SH-SY5Y (cell line): ENCODE measurements around the gene ZDHHC14.
A peak's percentile ranks its signal among the peaks of the same experiment; 100 is the strongest.

Experiments used
- GATA2 ChIP-seq: IDR thresholded peaks from 2 replicates; pipeline ENCODE4 v1.6.1; 2011; ENCODE audit warnings: mild to moderate bottlenecking, low read depth, low read length
- GATA3 ChIP-seq: IDR thresholded peaks from 2 replicates; pipeline ENCODE4 v1.6.1; 2011; ENCODE audit warnings: low read depth, mild to moderate bottlenecking, low read length, moderate library complexity

ZDHHC14 gene

DNA sequence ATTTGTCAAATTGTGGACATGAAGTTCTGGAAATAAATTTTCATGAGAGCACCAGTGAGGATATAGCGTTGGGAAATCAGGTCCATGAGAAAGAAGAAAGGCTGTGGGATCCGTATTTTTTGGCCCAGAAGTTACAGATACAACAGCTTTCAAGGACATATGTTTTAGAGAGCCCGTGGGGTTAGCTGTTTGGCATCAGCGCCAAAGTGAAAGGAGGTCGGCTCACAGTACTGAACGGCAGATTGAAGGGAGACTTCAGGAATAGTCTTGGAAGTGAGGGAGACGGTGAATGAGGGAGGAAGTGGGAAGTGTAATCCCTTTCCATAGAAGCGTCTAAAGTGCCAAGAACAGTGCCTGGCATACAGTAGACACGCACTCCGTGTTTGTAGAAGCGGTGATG, 31.8 kb downstream of the ZDHHC14 start:
- TF ChIP-seq GATA2 (no peak), GATA3 (no peak)

- no peak for TF ChIP-seq GATA2
- TF ChIP-seq GATA3: no peak
Measured at GRCh38 chr6:157420497-157420896, 39.5 kb downstream of the ZDHHC14 start.

- no peak for TF ChIP-seq GATA3
- TF ChIP-seq GATA2: no peak
Measured at GRCh38 chr6:157424491-157425020, 43.6 kb downstream of the ZDHHC14 start.

- no peak for TF ChIP-seq GATA2
- TF ChIP-seq GATA3: no peak
Measured at GRCh38 chr6:157427969-157428368, 47.0 kb downstream of the ZDHHC14 start.

GRCh38 chr6:157428427-157429202, 47.6 kb downstream of the ZDHHC14 start:
- TF ChIP-seq GATA3 (no peak), GATA2 (no peak)

DNA sequence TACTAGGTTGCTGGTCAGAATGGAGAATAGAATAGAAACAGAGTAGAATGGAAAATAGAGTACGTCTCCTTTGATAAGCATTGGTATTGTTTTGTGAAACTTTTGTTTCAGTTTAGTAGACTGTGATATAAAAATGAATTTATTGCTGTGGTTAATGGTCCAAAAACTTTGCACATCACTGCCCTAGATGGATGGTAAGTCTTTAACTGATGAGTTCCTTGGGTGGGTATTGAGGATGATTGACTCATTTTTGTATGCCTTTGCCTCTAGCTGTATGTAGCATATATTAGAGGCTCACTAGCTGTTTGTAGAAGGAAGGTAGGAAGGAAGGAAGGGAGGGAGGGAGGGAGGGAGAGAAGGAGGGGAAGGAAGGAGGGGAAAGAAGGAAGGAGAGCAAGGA, 48.3 kb downstream of the ZDHHC14 start:
- TF ChIP-seq GATA2 (no peak), GATA3 (no peak)

GRCh38 chr6:157430834-157431233, 49.8 kb downstream of the ZDHHC14 start:
- no peak for TF ChIP-seq GATA2
- no peak for TF ChIP-seq GATA3

DNA sequence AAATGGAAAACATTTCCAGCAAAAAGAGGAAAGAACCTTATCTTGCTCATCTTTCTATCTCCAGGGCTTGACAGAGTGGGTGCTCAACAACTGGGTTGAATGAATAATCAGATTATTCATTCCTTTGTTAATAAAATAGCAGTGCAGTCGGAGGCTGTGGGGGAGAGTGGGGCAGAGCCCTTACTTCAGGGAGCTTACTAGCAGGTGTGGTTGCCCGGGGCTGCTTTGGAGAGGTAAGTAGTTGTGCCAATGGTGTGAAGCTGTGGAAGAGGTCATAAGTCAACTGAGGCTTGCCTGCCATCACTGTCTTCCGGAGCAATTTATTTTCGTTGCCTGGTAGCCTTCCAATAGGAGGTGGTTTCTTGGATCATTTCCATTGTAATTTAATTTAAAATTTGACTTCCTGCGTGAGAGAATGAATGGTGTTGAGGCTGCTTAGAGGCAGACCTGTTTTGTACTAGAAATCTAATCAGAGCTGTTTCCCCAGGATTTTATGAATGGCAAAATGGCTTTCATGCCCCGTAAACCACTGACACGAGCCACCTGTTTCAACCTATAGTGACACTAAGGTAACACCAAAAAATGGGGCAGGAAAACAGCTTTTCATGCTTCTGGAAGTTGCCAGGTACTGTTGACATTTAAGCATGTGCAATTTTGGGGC, 51.4 kb downstream of the ZDHHC14 start:
- TF ChIP-seq GATA2 (peak; percentile 30; the same call in 1 of the 2 replicates), GATA3 (no peak)

DNA sequence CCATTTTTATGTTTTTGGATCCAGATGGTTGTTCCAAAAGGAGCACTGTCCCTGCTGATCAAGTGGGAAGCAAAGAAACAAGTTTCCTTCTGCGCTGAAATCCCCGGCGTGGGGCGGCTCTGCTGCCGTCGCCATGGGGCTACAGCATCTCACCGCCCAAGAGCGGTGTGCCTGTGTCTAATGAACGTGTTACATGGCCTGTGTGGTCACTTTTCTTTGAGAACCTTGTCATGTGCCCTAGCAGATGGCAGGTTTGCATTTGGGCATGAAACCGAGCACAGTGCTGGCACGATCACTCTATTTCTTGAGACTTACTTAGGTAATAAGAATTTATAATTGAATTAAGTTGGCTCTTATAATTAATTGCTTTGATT, 51.9 kb downstream of the ZDHHC14 start:
- no peak for TF ChIP-seq GATA2
- TF ChIP-seq GATA3: no peak

- no peak for TF ChIP-seq GATA3
- TF ChIP-seq GATA2: no peak
Measured at GRCh38 chr6:157433678-157434081, 52.7 kb downstream of the ZDHHC14 start.

GRCh38 chr6:157434349-157435033, 53.5 kb downstream of the ZDHHC14 start:
- no peak for TF ChIP-seq GATA3
- TF ChIP-seq GATA2: no peak

DNA sequence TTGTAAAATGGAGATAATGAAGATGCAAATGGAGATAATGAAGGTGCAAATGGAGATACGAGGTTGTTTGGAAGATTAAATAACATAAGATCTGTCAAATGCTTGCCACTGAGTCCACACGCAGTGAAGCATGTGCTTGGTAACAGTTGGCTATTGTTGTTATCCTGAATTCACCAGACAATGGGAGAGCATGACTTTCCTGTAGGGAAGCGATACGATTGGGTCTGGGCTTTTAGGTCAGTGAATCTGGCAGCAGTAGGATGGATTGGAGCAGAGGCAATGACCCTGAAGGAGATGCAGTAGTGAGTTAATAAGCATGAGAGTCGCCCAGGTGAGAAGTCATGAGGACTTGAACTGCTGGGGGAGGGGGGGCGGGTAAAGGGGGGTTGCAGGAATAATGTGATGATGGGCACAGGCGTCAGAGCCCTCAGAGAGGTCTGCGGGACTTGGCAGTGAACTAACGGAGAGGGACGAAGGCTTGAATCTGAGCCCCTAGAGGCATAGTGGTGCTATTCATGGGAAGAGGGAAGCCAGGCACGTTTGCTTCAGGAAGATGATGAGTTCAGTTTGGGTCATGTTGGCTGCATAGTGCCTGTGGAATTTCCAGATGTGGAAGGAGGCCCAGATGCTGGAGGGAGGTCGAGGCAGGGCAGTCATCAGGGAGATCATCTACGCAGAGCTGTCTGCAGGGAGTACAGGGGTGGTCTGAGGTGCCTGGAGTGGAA, 55.4 kb downstream of the ZDHHC14 start:
- no peak for TF ChIP-seq GATA3
- no peak for TF ChIP-seq GATA2

DNA sequence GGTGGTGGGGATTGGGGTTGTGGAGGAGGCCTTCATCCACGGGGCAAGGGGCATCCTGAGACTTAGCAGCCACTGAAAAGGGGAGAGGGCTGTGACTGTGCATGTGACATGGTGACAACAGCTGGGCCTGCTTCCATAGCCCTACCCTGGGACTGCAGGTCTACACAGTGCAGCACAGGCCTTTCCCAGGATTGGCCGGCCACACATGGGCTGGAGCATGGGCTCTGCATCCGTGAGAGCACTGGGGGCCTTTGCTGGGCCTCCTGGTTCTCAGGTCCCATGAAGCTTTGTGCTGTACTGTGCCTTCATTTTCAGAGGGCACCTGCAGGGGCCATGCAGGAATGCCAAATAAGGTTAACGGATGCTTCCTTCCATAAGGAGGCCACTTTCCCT, 56.0 kb downstream of the ZDHHC14 start:
- TF ChIP-seq GATA2: no peak
- no peak for TF ChIP-seq GATA3

- TF ChIP-seq GATA2 (no peak), GATA3 (no peak)
Measured at GRCh38 chr6:157438611-157439111, 57.7 kb downstream of the ZDHHC14 start.

- TF ChIP-seq GATA3 (no peak), GATA2 (no peak)
Measured at GRCh38 chr6:157440171-157440570, 59.2 kb downstream of the ZDHHC14 start.
